ENCODE measurements around the gene CYP2S1. TPM values are rescaled to one million over a fixed set of nuclear protein-coding genes. Genes with fewer than 3 reads are reported as not detected.

The CYP2S1 gene
- polyA plus RNA-seq, 1 donor from 2014 or later = not detected

- H3K9me3 ChIP-seq (ENCODE audit: low read length) = no peaks in the 10 kb centered on the region
- peak overlapping the region; percentile 58 for H3K4me3 ChIP-seq (ENCODE audit: low read length)
- H2AFZ ChIP-seq (ENCODE audit: low read depth, low read length) = no peak overlapping the region
- H3K27me3 ChIP-seq (ENCODE audit: insufficient read depth, low read depth, low read length) = peaks cover 22% of the 10 kb centered on the region
- no peaks in the 10 kb centered on the region for H3K9me2 ChIP-seq (ENCODE audit: insufficient read depth, low read length)
- no peaks in the 10 kb centered on the region for H4K20me1 ChIP-seq (ENCODE audit: insufficient read depth)
- H3K36me3 ChIP-seq (ENCODE audit: insufficient read depth, low read length) = no peaks in the 10 kb centered on the region
- H3F3A ChIP-seq (ENCODE audit: insufficient read depth, low read length, poor library complexity, severe bottlenecking) = no peaks in the 10 kb centered on the region
- no peak overlapping the region for H3K4me2 ChIP-seq (ENCODE audit: low read length)
- peak overlapping the region; percentile 5 for H3K9ac ChIP-seq (ENCODE audit: low read length)
- no peak overlapping the region for H3K27ac ChIP-seq (ENCODE audit: low read length)
- H3K79me2 ChIP-seq (replicated peaks; ENCODE audit: insufficient read depth, low read length) = no peaks in the 10 kb centered on the region
- TF ChIP-seq MXI1 (conservative IDR thresholded peaks at IDR 0.05; ENCODE audit: poor library complexity, severe bottlenecking) = no peak
- TF ChIP-seq, protein P1, sequence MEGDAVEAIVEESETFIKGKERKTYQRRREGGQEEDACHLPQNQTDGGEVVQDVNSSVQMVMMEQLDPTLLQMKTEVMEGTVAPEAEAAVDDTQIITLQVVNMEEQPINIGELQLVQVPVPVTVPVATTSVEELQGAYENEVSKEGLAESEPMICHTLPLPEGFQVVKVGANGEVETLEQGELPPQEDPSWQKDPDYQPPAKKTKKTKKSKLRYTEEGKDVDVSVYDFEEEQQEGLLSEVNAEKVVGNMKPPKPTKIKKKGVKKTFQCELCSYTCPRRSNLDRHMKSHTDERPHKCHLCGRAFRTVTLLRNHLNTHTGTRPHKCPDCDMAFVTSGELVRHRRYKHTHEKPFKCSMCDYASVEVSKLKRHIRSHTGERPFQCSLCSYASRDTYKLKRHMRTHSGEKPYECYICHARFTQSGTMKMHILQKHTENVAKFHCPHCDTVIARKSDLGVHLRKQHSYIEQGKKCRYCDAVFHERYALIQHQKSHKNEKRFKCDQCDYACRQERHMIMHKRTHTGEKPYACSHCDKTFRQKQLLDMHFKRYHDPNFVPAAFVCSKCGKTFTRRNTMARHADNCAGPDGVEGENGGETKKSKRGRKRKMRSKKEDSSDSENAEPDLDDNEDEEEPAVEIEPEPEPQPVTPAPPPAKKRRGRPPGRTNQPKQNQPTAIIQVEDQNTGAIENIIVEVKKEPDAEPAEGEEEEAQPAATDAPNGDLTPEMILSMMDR (IDR thresholded peaks at IDR 0.05; ENCODE audit: poor library complexity, severe bottlenecking) = no peak
- TF ChIP-seq EP300 (conservative IDR thresholded peaks at IDR 0.05; ENCODE audit: poor library complexity, severe bottlenecking) = no peak
- TF ChIP-seq TAF1 (IDR thresholded peaks at IDR 0.05; ENCODE audit: low read depth) = no peak
- TF ChIP-seq SMC3 (conservative IDR thresholded peaks at IDR 0.05; ENCODE audit: poor library complexity) = no peak
- TF ChIP-seq EZH2 (IDR thresholded peaks at IDR 0.05; ENCODE audit: borderline replicate concordance, insufficient read depth, low read length, poor library complexity, severe bottlenecking) = no peak
- no peak for TF ChIP-seq POLR2AphosphoS5 (IDR thresholded peaks at IDR 0.05)
- no peak for TF ChIP-seq RAD21 (conservative IDR thresholded peaks at IDR 0.05)
- TF ChIP-seq, protein P2, sequence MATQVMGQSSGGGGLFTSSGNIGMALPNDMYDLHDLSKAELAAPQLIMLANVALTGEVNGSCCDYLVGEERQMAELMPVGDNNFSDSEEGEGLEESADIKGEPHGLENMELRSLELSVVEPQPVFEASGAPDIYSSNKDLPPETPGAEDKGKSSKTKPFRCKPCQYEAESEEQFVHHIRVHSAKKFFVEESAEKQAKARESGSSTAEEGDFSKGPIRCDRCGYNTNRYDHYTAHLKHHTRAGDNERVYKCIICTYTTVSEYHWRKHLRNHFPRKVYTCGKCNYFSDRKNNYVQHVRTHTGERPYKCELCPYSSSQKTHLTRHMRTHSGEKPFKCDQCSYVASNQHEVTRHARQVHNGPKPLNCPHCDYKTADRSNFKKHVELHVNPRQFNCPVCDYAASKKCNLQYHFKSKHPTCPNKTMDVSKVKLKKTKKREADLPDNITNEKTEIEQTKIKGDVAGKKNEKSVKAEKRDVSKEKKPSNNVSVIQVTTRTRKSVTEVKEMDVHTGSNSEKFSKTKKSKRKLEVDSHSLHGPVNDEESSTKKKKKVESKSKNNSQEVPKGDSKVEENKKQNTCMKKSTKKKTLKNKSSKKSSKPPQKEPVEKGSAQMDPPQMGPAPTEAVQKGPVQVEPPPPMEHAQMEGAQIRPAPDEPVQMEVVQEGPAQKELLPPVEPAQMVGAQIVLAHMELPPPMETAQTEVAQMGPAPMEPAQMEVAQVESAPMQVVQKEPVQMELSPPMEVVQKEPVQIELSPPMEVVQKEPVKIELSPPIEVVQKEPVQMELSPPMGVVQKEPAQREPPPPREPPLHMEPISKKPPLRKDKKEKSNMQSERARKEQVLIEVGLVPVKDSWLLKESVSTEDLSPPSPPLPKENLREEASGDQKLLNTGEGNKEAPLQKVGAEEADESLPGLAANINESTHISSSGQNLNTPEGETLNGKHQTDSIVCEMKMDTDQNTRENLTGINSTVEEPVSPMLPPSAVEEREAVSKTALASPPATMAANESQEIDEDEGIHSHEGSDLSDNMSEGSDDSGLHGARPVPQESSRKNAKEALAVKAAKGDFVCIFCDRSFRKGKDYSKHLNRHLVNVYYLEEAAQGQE (IDR thresholded peaks at IDR 0.05; ENCODE audit: borderline replicate concordance) = no peak
Observed at GRCh38 chr19:41193430-41194156, 574 bp downstream of the CYP2S1 start.

- H2AFZ ChIP-seq (ENCODE audit: low read depth, low read length) = no peak overlapping the region
- no peaks in the 10 kb centered on the region for H3K9me3 ChIP-seq (ENCODE audit: low read length)
- H3K27me3 ChIP-seq (ENCODE audit: insufficient read depth, low read depth, low read length) = peaks cover 22% of the 10 kb centered on the region
- no peak overlapping the region for H3K4me2 ChIP-seq (ENCODE audit: low read length)
- H3K9me2 ChIP-seq (ENCODE audit: insufficient read depth, low read length) = no peaks in the 10 kb centered on the region
- H4K20me1 ChIP-seq (ENCODE audit: insufficient read depth) = no peaks in the 10 kb centered on the region
- H3K4me3 ChIP-seq (ENCODE audit: low read length) = no peak overlapping the region
- no peaks in the 10 kb centered on the region for H3F3A ChIP-seq (ENCODE audit: insufficient read depth, low read length, poor library complexity, severe bottlenecking)
- H3K27ac ChIP-seq (ENCODE audit: low read length) = no peak overlapping the region
- no peak overlapping the region for H3K9ac ChIP-seq (ENCODE audit: low read length)
- no peaks in the 10 kb centered on the region for H3K36me3 ChIP-seq (ENCODE audit: insufficient read depth, low read length)
- TF ChIP-seq SMC3 (conservative IDR thresholded peaks at IDR 0.05; ENCODE audit: poor library complexity) = no peak
- TF ChIP-seq, protein P1 (IDR thresholded peaks at IDR 0.05; ENCODE audit: poor library complexity, severe bottlenecking) = no peak
- TF ChIP-seq TAF1 (IDR thresholded peaks at IDR 0.05; ENCODE audit: low read depth) = no peak
- TF ChIP-seq EZH2 (IDR thresholded peaks at IDR 0.05; ENCODE audit: borderline replicate concordance, insufficient read depth, low read length, poor library complexity, severe bottlenecking) = no peak
- no peaks in the 10 kb centered on the region for H3K79me2 ChIP-seq (replicated peaks; ENCODE audit: insufficient read depth, low read length)
Observed at GRCh38 chr19:41194157-41194552, 1.1 kb downstream of the CYP2S1 start.

Data from neural cell (in vitro differentiated cells).